Body of pancreas (tissue), 4 donors: ENCODE data around the gene MXI1.

Source experiments
- POLR2A ChIP-seq, 3 donors: fragments of 450-650 bp; IDR thresholded peaks; one replicate each; pipeline ENCODE4 v1.6.1; 2016; ENCODE audit warnings: antibody characterized with exemption in 3 of 3, mild to moderate bottlenecking in 2 of 3
- TF ChIP-seq, protein P1 (sequence below), 7 experiments: fragments of 450-650 bp in 4 of 7; fragments of 200-600 bp in 3 of 7; sonication (generic) in 3 of 7; IDR thresholded peaks; one replicate each; pipeline ENCODE4 v1.5.1; 2016 to 2019; ENCODE audit warnings: antibody characterized with exemption in 7 of 7

DNA sequence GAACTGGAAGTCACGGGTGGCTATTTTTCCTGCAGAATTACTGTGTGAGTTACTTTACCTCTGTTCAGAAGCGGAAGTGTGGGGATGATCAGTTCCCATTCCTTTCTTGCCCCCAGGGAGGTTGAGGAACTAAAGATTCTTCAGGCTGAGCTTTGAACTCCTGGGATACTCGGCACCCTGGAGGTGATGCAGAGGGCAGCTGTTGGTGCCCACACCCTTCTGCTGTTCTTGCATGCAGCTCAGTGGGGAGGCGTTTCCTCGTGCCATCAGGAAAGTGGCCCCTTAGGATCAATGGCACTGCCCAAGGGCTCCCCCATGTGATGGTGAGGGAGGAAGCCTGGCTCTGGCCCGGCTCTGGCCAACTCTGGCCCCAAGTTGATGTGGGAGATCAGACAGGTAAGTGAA, 44.7 kb upstream of the MXI1 start:
- TF ChIP-seq, protein P1, sequence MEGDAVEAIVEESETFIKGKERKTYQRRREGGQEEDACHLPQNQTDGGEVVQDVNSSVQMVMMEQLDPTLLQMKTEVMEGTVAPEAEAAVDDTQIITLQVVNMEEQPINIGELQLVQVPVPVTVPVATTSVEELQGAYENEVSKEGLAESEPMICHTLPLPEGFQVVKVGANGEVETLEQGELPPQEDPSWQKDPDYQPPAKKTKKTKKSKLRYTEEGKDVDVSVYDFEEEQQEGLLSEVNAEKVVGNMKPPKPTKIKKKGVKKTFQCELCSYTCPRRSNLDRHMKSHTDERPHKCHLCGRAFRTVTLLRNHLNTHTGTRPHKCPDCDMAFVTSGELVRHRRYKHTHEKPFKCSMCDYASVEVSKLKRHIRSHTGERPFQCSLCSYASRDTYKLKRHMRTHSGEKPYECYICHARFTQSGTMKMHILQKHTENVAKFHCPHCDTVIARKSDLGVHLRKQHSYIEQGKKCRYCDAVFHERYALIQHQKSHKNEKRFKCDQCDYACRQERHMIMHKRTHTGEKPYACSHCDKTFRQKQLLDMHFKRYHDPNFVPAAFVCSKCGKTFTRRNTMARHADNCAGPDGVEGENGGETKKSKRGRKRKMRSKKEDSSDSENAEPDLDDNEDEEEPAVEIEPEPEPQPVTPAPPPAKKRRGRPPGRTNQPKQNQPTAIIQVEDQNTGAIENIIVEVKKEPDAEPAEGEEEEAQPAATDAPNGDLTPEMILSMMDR (IDR thresholded peaks at IDR 0.05) = no peak
- no peak for TF ChIP-seq POLR2A (IDR thresholded peaks at IDR 0.05)
